IMR-90 (cell line): ENCODE data around the gene EPHX1. TPM values are rescaled to one million over a fixed set of nuclear protein-coding genes. Genes with fewer than 3 reads are reported as not detected.
"Not testable (repeated sequence)": the region's sequence is repeated elsewhere in the genome, so short reads cannot be mapped to it uniquely, and the experiment has no call there.

Source experiments
- ATAC-seq: fragments of 200-7000 bp; cut with Tn5 transposase; 2 replicates; pipeline ENCODE4 v1.9.1; 2020; ENCODE audit warnings: low read depth, mild to moderate bottlenecking, moderate library complexity
- BruUV-seq: library from RNA; stranded (reverse); fragments of 400-500 nt; replicated peaks from 2 replicates; lab custom pipeline; 2021; lab: Mats Ljungman, UMichigan
- CTCF ChIA-PET: fragments of 300-600 bp; formaldehyde crosslinking; extraction: SDS; loops from one replicate; lab custom pipeline; 2021; ENCODE audit warnings: antibody characterized with exemption; lab: Yijun Ruan, JAX
- POLR2A ChIA-PET: fragments of 300-600 bp; sonication (Branson Sonifier 250); formaldehyde crosslinking; loops from one replicate; lab custom pipeline; 2022; ENCODE audit warnings: antibody characterized with exemption; ENCODE audit not compliant: unreplicated experiment; lab: Charles Lee
- DNase-seq: peaks from one replicate; pipeline ENCODE4 v3.0.0; 2013
- H2AFZ ChIP-seq: replicated peaks from 2 replicates; pipeline ENCODE3; 2013; ENCODE audit warnings: low read length, mild to moderate bottlenecking; ENCODE audit not compliant: poor library complexity
- H2AK5ac ChIP-seq: 2 replicates; pipeline ENCODE4 v1.6.1; 2013; ENCODE audit warnings: low read depth, low read length, inconsistent platforms
- H2AK9ac ChIP-seq: replicated peaks from 2 replicates; pipeline ENCODE3; 2013; ENCODE audit warnings: mild to moderate bottlenecking, low read depth, low read length, moderate library complexity; ENCODE audit not compliant: poor library complexity
- H2BK120ac ChIP-seq: 2 replicates; pipeline ENCODE4 v1.6.1; 2013; ENCODE audit warnings: low read depth, low read length, inconsistent platforms
- H2BK15ac ChIP-seq: 3 replicates; pipeline ENCODE4 v1.6.1; 2013; ENCODE audit warnings: low read depth, low read length, inconsistent platforms
- H2BK20ac ChIP-seq: 2 replicates; pipeline ENCODE4 v1.6.1; 2013; ENCODE audit warnings: low read depth, mild to moderate bottlenecking, inconsistent platforms, low read length, moderate library complexity
- H2BK5ac ChIP-seq: 2 replicates; pipeline ENCODE4 v1.6.1; 2013; ENCODE audit warnings: mild to moderate bottlenecking, low read depth, low read length, inconsistent platforms; ENCODE audit not compliant: poor library complexity, severe bottlenecking
- H3K14ac ChIP-seq: replicated peaks from 2 replicates; pipeline ENCODE4 v1.6.1; 2013; ENCODE audit warnings: low read depth, low read length, inconsistent platforms
- H3K18ac ChIP-seq: 2 replicates; pipeline ENCODE4 v1.6.1; 2013; ENCODE audit warnings: low read depth, low read length, control low read depth
- H3K23ac ChIP-seq: 2 replicates; pipeline ENCODE4 v1.6.1; 2013; ENCODE audit warnings: low read depth, low read length, inconsistent platforms
- H3K27ac ChIP-seq: 2 replicates; pipeline ENCODE4 v1.5.1; 2013; ENCODE audit warnings: mild to moderate bottlenecking, control low read depth, low read length; ENCODE audit not compliant: insufficient read depth
- H3K27me3 ChIP-seq: 2 replicates; pipeline ENCODE4 v1.6.1; 2013; ENCODE audit warnings: low read length; ENCODE audit not compliant: control insufficient read depth, insufficient read depth
- H3K36me3 ChIP-seq: 2 replicates; pipeline ENCODE4 v1.6.1; 2013; ENCODE audit warnings: low read length, mixed read lengths; ENCODE audit not compliant: control insufficient read depth, insufficient read depth
- H3K4ac ChIP-seq: 2 replicates; pipeline ENCODE4 v1.6.1; 2013; ENCODE audit warnings: low read depth, low read length, inconsistent platforms
- H3K4me1 ChIP-seq: 2 replicates; pipeline ENCODE4 v1.6.1; 2013; ENCODE audit warnings: low read length, mixed read lengths; ENCODE audit not compliant: control insufficient read depth, insufficient read depth
- H3K4me2 ChIP-seq: 2 replicates; pipeline ENCODE4 v1.6.1; 2013; ENCODE audit warnings: low read depth, mild to moderate bottlenecking, control low read depth, low read length, moderate library complexity
- H3K4me3 ChIP-seq: 2 replicates; pipeline ENCODE4 v1.5.1; 2013; ENCODE audit warnings: low read depth, mild to moderate bottlenecking, control low read depth, low read length, moderate library complexity; ENCODE audit not compliant: insufficient read depth
- H3K56ac ChIP-seq: 2 replicates; pipeline ENCODE4 v1.6.1; 2013; ENCODE audit warnings: low read length, inconsistent platforms; ENCODE audit not compliant: insufficient read depth; ENCODE audit errors: extremely low read depth
- H3K79me1 ChIP-seq, 2 experiments: 2 replicates each; pipeline ENCODE4 v1.6.1; 2013; ENCODE audit warnings: low read length in 2 of 2, inconsistent platforms in 1 of 2, low read depth in 1 of 2
- H3K9ac ChIP-seq: 2 replicates; pipeline ENCODE4 v1.6.1; 2013; ENCODE audit warnings: low read depth, low read length, control low read depth
- H3K9me1 ChIP-seq: 2 replicates; pipeline ENCODE4 v1.6.1; 2013; ENCODE audit warnings: low read length, inconsistent platforms; ENCODE audit not compliant: insufficient read depth
- H3K9me3 ChIP-seq: 2 replicates; pipeline ENCODE4 v1.6.1; 2013; ENCODE audit warnings: low read length; ENCODE audit not compliant: control insufficient read depth, insufficient read depth
- H4K20me1 ChIP-seq: 2 replicates; pipeline ENCODE4 v1.6.1; 2013; ENCODE audit warnings: low read length, inconsistent platforms; ENCODE audit not compliant: insufficient read depth
- H4K5ac ChIP-seq: 2 replicates; pipeline ENCODE4 v1.6.1; 2013; ENCODE audit warnings: mild to moderate bottlenecking, low read depth, low read length, control low read depth
- H4K8ac ChIP-seq, 2 experiments: 2 replicates each; pipeline ENCODE4 v1.6.1; 2013; ENCODE audit warnings: low read depth in 2 of 2, low read length in 2 of 2, control low read depth in 1 of 2, inconsistent platforms in 1 of 2
- H4K91ac ChIP-seq: 2 replicates; pipeline ENCODE4 v1.6.1; 2013; ENCODE audit warnings: low read depth, low read length, inconsistent platforms; ENCODE audit not compliant: insufficient read depth
- MXI1 ChIP-seq: IDR thresholded peaks from 2 replicates; pipeline ENCODE4 v1.6.1; 2012; ENCODE audit warnings: low read depth, mild to moderate bottlenecking, low read length, moderate library complexity, borderline replicate concordance
- NFE2L2 ChIP-seq: fragments of 150-350 bp; IDR thresholded peaks from 2 replicates; pipeline ENCODE4 v1.6.1; 2016; ENCODE audit warnings: low read depth, mild to moderate bottlenecking, low read length
- POLR2A ChIP-seq: IDR thresholded peaks from 2 replicates; pipeline ENCODE4 v1.6.1; 2012; ENCODE audit warnings: mild to moderate bottlenecking, low read depth, low read length
- RAD21 ChIP-seq: IDR thresholded peaks from 2 replicates; pipeline ENCODE4 v1.6.1; 2012; ENCODE audit warnings: low read length, improper control_type of control experiment
- WGBS, 2 experiments: methylation state at CpG; one replicate each; pipeline versions ENCODE4 v1.1.5 to v1.1.7; 2013; ENCODE audit warnings: missing lambda C conversion rate in 2 of 2; ENCODE audit not compliant: insufficient read length in 1 of 2; ENCODE audit errors: extremely low coverage in 2 of 2; 5-methylcytosine and 5-hydroxymethylcytosine counted together
- dilution Hi-C: fragments of 300-500 bp; cut with HindIII; formaldehyde crosslinking; loops from one replicate; pipeline ENCODE4 v1.14.3; 2018; ENCODE audit warnings: low sequenced_read_pairs; ENCODE audit not compliant: unreplicated experiment
- in situ Hi-C: fragments of 300-500 bp; cut with MboI; formaldehyde crosslinking; loops from 3 replicates; pipeline ENCODE4 v1.14.3; 2019; ENCODE audit warnings: low sequenced_read_pairs, inconsistent platforms, mixed read lengths
- intact Hi-C: fragments of 100-400 bp; cut with micrococcal nuclease; formaldehyde crosslinking; loops from 2 replicates; pipeline ENCODE4 v1.10.0; 2022
- polyA plus RNA-seq, 3 experiments: library from polyadenylated mRNA; depleted of rRNA; stranded (reverse); fragments of >200 nt; gene quantifications; 2 replicates each; pipeline ENCODE4 v1.2.3, GENCODE V29; 2012; ENCODE audit warnings: low replicate concordance in 1 of 3
- total RNA-seq: library from RNA; depleted of rRNA; stranded (reverse); fragments of >200 nt; gene quantifications from 2 replicates; pipeline ENCODE4 v1.2.3, GENCODE V29; 2012
- TF ChIP-seq, protein P1 (sequence below): fragments of 150-350 bp; IDR thresholded peaks from 2 replicates; pipeline ENCODE4 v1.6.1; 2017; ENCODE audit warnings: mild to moderate bottlenecking, antibody characterized with exemption, low read length, low read depth

EPHX1 gene
- total and polyA plus RNA-seq, 2 of the 4 experiments (the other 2 are of a cell fraction), result 20.3 to 46.3 TPM

DNA sequence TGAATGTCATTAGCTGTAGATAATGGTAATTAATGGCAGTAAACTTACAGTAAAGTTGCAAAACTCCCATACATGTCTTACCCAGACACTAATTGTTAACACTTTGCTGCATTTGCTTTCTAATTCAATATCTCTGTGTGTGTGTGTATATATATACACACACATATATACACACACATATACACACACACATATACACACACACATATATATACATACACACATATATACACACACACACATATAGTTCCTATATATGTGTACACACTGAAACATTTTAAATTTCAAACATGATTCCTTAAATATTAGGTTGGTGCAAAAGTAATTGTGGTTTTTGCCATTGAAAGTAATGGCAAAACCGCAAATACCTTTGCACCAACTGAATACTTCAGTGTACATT lies 3.7 kb upstream of the EPHX1 start:
- ATAC-seq (no peak), DNase-seq (no peak)
- intact Hi-C loops, result no loop called here
- ChIA-PET CTCF (interaction anchor here (0.5 kb wide), 1 partner anchor 64 kb away, joined by 5 read pairs; no protein-coding TSS in a partner anchor), POLR2A (no interaction called here)
- H4K91ac ChIP-seq, result no peak overlapping the region
- peaks cover 4% of the 10 kb centered on the region; the same call in 1 of the 2 replicates for H3K4me1 ChIP-seq
- H3K23ac ChIP-seq, result no peak overlapping the region
- no peaks in the 10 kb centered on the region for H4K20me1 ChIP-seq
- no peak overlapping the region for H3K4ac ChIP-seq
- no peak overlapping the region for H3K27ac ChIP-seq
- H3K9me1 ChIP-seq, result no peaks in the 10 kb centered on the region
- H2BK15ac ChIP-seq, result no peak overlapping the region
- no peak overlapping the region for H3K9ac ChIP-seq
- H3K79me1 ChIP-seq, result peaks cover 0 to 6% of the 10 kb centered on the region in 2 experiments; a peak in 1 of 4 replicates
- H3K36me3 ChIP-seq, result no peaks in the 10 kb centered on the region
- H2AFZ ChIP-seq, result no peak overlapping the region
- H2AK9ac ChIP-seq, result no peak overlapping the region
- H3K4me2 ChIP-seq, result no peak overlapping the region
- TF ChIP-seq RAD21 (no peak), POLR2A (no peak), NFE2L2 (no peak), MXI1 (no peak)
- TF ChIP-seq, protein P1, sequence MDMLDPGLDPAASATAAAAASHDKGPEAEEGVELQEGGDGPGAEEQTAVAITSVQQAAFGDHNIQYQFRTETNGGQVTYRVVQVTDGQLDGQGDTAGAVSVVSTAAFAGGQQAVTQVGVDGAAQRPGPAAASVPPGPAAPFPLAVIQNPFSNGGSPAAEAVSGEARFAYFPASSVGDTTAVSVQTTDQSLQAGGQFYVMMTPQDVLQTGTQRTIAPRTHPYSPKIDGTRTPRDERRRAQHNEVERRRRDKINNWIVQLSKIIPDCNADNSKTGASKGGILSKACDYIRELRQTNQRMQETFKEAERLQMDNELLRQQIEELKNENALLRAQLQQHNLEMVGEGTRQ, result no peak
- H3K18ac ChIP-seq, result no peak overlapping the region
- H3K14ac ChIP-seq, result no peak overlapping the region
- in situ Hi-C loops, result no loop called here
- H4K8ac ChIP-seq, result no peak overlapping the region
- dilution Hi-C loops, result no loop called here
- no peak overlapping the region for H2BK120ac ChIP-seq
- no peak overlapping the region for H2BK20ac ChIP-seq
- H3K9me3 ChIP-seq, result no peaks in the 10 kb centered on the region
- H3K56ac ChIP-seq, result no peak overlapping the region
- no peaks in the 10 kb centered on the region for H3K27me3 ChIP-seq
- no peak overlapping the region for H3K4me3 ChIP-seq
- WGBS, 2 experiments, result no CpG with 5 or more reads among the region's 1 CpG
- no peak overlapping the region for H2AK5ac ChIP-seq
- no peak overlapping the region for H2BK5ac ChIP-seq
- BruUV-seq, result no TSS peak
- H4K5ac ChIP-seq, result no peak overlapping the region

DNA sequence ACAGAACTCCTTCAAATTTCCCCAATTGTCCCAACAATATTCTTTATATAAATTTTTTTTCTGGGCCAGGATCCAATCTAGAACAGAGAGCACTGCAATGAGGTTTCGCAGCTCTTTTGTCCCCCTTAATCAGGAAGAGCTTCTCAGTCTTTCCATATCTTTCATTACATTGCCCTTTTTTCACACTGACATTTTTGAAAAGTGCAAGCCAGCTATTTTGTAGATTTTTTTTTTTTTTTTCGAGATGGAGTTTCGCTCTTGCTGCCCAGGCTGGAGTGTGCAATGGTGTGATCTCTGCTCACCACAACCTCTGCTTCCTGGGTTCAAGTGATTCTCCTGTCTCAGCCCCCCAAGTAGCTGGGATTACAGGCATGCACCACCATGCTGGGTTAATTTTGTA lies 3.2 kb upstream of the EPHX1 start:
- H2AK9ac ChIP-seq, H4K91ac ChIP-seq, H3K27ac ChIP-seq, H2BK120ac ChIP-seq, DNase-seq, dilution Hi-C loops, H3K9ac ChIP-seq, H3K9me1 ChIP-seq, H4K5ac ChIP-seq, H3K36me3 ChIP-seq, in situ Hi-C loops, H4K20me1 ChIP-seq, H3K18ac ChIP-seq, H2BK20ac ChIP-seq, H4K8ac ChIP-seq, H3K4ac ChIP-seq, H2BK5ac ChIP-seq, H3K4me3 ChIP-seq, H3K4me1 ChIP-seq, H3K27me3 ChIP-seq, H2BK15ac ChIP-seq, H2AK5ac ChIP-seq, H3K56ac ChIP-seq, POLR2A ChIA-PET, ATAC-seq, H3K4me2 ChIP-seq, intact Hi-C loops, BruUV-seq, H2AFZ ChIP-seq, H3K9me3 ChIP-seq, H3K23ac ChIP-seq, H3K14ac ChIP-seq: not testable (repeated sequence)
- no CpG with 5 or more reads among the region's 3 CpGs for WGBS, 2 experiments
- CTCF ChIA-PET, result interaction anchor here (0.5 kb wide), 1 partner anchor 64 kb away, joined by 5 read pairs; no protein-coding TSS in a partner anchor
- H3K79me1 ChIP-seq, result peaks cover 0 to 11% of the 10 kb centered on the region in 2 experiments; a peak in 1 of 4 replicates
